GM19324 (cell line): ENCODE results near the gene ANO6.

Source experiments
- ATAC-seq: cut with Tn5 transposase; IDR thresholded peaks from one replicate; pipeline ENCODE4 v1.9.1; 2021; ENCODE audit warnings: mild to moderate bottlenecking, moderate library complexity; ENCODE audit not compliant: unreplicated experiment, low FRiP score

Gene ANO6

DNA sequence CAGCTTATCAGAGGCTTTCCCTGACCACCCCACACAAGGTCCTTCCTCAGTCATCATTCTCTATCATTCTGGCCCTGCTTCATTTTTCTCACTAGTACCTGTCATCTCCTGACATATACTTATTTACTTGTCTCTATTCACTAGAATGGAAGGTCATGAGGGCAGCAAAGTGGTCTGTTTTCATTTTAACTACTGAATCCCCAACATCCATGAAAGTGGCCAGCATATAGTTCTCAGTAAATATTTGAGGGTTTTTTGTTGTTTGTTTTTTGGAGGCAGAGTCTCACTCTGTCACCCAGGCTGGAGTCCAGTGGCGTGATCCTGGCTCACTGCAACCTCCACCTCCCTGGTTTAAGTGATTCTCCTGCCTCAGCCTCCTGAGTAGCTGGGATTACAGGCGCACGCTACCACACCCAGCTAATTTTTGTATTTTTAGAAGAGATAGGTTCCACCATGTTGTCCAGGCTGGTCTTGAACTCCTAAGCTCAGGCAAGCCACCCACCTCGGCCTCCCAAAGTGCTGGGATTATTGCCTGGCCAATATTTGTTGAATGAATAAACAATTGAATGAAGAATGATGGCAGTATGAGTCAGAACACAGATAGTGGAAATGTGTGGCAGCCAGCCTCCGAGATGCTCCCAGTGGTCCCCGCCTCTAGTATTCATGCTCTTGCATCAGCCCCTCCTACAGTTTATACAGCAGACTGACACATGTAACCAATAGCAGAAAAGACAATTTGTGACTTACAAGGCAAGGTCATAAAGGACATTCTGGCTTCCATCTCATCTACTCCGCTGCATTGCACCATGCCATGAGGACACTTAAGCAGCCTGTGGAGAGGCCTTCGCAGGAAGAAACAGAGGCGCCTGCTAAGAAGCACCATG lies 7.0 kb upstream of the ANO6 start:
- ATAC-seq: no peak

DNA sequence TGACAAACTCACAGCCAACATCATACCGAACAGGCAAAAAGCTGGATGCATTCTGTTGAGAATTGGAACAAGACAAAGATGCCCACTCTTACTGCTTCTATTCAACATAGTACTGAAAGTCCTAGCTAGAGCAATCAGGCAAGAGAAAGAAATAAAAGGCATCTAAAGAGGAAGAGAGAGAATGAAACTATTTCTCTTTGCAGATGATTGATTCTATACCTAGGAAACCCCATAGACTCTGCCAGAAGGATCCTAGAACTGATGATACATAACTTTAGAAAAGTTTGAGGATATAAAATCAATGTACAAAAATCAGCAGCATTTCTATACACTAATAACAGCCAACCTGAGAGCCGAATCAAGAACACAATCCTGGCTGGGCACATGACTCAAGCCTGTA lies 6.1 kb upstream of the ANO6 start:
- ATAC-seq: no peak

DNA sequence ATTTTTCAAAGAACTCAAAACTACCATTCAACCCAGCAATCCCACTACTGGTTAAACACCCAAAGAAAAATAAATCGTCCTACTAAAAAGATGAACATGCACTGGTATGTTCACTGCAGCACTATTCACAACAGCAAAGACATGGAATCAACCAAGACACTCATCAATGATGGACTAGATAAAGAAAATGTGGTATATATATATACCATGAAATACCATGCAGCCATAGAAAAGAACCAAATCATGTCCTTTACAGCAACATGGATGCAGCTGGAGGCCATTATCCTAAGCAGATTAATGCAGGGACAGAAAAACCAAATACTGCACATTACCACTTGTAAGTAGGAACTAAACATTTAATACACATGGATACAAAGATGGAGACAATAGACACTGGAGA lies 3.8 kb upstream of the ANO6 start:
- no peak for ATAC-seq

DNA sequence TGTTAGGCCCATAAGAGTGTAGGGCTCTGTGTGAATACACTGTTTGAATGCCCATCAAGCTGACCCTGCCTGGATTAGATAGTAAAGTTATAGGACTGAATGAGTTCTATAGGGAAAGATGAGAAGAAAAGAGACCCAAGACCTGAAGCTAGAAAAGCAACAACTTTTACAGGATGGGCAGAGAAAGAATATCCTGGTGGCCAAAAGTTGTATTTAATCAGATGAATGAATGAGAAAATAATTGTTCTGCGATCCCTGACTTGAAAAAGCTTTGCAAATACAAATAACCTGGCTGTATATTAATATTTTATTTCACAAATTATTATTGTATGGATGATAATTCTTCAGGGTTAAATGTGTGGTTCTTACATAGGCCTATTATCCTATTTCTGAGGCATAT lies 2.8 kb upstream of the ANO6 start:
- no peak for ATAC-seq

DNA sequence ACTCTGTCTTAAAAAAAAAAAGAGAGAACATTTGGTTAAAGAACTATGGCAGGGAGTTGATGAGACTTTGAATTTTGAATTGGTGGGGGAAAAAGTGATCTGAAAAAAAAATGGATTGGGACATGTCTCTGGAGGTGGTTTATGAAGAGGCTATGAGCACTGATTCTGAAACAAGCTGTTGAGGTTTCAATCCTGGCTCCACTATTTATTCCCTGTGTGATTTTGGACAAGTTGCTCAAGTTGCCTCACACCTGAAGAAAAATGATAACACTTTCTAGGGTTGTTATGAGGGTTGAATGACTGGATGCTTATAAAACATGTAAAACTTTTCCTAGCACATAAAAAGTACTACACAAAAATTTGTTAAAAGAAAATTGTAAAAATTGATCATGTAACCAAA lies 1.8 kb upstream of the ANO6 start:
- ATAC-seq: no peak

DNA sequence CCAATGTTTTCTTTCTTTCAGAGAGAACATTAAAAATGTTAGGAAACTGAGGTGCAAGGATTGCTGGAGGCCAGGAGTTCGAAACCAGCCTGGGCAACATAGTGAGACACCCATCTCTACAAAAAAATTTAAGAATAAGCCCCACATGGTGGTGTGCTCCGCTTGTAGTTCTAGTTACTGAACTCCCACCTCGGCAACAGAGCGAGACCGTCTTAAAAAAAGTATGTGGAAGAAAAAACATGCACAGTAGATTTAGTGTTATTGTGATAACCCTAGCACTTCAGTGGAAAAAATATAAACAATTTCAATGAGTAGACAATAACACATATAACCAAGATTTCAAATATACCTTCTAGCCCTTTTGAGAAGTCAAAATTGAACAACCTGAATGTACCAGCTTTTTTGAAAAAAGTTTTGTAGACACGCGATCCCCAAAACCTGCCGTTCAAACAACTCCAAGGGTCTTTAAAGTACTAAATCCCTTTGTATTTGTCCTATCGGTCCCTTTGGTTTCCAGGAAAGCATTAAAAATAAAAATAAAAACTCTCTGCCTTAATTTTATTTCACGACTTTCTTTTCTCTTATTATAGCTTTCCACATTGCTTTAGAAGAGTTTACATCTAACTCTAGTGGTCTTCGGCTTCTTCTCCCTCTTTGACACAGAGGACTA lies 1.0 kb upstream of the ANO6 start:
- ATAC-seq: no peak

DNA sequence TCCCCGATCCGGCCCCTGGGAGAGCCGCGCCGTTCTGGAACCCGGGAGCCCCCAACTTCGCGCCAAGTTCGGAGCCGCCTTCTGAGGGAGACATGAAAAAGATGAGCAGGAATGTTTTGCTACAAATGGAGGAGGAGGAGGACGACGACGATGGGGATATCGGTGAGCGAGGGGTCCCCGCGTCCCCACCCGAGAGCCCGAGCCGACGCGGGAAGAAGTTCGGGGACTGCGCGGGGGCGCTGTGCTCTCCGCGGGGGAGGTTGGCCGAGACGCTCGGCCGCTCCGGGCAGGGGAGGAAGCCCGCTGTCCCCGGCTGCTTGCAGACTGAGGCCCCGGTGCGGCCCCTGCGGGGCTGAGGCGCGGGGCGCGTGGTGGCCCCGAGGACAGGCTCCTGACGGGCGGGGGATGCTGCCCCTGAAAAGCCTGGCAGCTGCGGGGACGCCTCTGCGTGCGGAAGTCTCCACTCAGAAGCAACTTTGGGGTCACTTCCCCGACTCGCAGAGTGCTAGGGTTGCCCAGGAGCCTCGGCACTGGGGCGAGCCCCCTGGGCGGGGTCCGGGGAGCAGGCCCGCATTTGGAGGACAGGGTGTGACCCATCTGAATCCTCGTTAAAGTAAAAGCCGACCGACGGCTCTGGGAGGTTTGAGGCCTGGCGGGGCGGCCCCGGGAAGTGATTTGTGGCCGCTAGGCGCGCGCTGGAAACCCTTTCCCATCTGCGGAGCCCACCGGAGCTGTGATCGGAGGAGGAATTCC lies 511 bp downstream of the ANO6 start:
- ATAC-seq: peak; percentile 57

DNA sequence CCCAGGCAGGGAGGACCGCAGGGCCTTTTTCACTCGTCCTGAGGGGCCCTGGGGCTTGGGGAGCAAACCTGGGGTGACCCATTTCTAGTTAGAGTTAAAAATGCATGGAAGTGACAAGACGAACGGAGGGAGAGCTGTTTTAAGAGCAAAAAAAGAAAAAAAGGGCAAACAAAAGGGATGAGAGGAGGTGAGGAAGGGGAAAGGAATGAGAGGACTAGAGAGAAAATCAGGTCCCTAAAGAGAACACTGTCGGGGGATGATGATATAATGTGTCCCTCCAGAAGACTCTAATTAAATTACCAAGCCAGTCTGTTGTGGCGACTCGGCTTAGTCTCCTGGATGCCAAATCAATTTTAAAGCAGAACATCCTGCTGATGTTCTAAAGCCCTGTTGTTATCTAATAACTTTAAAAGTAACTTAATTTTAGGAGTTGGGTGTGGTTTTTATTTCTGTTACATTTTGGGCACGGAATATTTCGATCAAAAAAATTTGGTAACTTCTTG lies 1.1 kb downstream of the ANO6 start:
- no peak for ATAC-seq

DNA sequence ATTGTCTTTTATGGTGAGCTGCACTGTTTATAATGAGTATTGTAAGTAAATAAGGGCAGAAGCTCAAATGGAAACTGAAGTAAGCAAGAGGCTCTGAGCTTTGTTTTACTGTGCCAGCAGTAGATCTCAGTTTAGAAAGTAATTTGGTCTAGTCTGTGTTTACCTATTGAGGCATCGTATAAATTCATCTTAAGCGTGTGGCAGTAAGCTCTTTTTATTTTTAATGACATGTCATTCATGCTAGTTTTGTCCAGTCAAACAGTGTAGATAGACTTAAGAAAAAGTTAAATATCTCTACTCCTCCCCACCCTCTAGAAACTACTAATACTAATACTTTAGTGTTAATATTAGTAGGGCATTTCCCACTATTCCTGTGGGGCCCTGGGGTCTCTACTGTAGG lies 2.0 kb downstream of the ANO6 start:
- ATAC-seq: no peak

DNA sequence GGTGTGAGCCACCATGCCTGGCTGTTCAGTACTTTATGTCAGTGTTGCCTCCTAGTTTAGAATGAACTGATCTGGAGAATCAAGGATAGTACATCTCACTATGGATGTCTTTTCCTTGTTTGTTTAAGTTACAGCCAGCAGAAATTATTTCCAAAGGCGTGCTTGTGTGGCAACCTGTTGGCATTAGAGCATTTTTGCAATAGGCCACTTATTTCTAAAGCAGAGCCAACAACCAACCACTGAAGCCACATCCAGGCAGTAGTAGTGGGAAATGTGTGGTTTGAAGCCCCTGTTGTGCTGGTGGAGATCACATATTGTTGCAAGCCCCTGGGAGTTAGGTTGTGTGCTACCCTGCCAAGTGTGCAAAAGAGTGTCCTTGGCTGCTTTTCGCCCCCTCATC lies 3.7 kb downstream of the ANO6 start:
- ATAC-seq: no peak

DNA sequence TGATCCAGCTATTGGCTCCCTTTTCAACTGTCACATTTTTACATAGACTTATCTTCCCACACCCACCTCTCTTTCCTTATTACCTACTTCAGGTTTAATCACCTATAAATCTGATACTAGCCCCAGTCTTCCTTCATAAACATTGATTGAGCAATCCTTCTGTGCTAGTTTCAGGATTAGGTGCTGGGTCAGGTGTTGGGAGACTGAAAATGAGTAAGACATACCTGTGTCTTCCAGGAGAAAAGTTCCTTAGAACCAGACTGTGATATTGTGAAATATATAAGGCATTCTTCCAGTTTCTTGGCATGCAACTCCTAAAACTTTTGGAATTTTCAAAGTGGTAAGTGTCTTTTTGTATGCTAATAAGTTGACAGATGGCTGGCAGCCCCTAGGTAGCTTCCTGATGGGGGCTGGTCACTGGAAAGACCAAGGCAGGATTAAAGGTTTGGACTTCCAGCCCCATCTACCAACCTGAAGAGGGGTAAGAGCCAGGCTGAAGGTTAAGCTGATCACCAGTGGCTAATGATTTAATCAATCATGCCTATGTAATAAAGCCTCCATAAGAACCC lies 4.6 kb downstream of the ANO6 start:
- ATAC-seq: no peak

DNA sequence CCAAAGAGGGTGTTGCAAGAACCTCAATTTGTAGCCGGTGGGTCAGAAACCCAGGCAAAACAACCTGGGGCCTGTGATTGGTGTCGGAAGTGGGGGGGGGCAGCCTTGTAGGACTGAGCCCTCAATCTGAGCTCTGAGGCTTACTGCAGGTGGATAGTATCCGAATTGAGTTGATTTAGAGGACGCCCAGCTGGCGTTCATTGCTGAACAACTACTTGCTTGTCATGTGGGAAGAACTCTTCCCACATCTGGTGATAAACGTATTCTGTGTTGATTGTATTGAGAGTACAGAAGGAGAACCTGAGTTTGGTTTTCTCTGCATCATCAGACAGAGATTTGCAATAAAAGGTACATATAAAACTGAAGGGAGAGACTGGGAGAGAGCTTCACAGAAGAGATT lies 5.1 kb downstream of the ANO6 start:
- no peak for ATAC-seq

DNA sequence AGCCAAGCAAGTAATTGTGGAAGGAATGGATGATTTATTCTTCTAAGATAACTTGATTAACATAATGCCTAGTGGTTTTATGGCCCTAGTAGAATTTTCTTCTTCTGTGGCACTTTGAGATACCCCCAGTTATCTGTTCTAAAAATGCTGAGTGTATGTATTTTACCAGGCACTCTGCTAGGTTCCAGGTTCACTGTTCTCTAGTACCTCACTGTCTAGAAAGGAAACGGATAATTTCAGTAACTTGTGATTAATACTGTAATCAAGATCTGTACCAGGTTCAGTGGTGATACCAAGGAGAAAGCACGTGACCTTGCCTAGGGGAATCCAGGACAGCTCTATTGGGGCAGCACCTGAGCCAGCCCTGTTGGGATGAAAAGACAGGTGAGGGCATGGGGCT lies 8.0 kb downstream of the ANO6 start:
- no peak for ATAC-seq

DNA sequence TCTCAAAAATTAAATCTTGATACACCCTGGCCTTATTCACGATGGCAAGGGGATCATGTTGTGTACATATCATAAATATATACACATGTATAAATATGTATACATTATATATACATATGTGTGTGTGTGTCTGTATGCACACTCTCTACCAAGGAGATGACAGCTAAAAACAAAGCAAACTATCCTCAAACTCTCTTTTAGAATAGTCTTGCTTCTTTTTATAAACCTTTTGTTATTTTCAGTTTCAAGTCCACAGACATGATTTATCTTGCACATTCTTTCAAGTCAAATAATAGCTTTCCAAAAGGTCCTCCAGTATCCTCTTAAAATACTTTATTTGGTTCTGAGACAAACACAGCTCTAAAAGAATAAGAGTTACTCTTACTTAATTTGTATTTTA lies 8.4 kb downstream of the ANO6 start:
- no peak for ATAC-seq

DNA sequence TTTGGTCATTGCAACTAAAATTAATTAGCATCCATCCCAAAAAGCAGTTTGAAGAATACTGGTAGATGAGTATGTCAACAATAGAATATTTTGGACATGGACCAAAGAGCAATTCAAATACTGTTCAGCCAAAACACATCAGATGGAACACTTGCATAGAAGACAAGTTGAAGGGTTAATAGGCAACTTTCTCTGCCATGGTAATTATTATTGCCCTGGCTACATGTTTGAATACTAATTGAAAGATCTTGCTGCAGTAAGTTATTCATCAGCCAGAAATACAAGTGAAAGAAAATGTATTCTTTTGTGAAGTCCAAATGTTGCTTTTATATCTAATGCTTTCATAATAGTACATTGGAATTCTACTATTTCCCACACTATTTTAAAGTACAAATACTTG lies 10.1 kb downstream of the ANO6 start:
- ATAC-seq: no peak

DNA sequence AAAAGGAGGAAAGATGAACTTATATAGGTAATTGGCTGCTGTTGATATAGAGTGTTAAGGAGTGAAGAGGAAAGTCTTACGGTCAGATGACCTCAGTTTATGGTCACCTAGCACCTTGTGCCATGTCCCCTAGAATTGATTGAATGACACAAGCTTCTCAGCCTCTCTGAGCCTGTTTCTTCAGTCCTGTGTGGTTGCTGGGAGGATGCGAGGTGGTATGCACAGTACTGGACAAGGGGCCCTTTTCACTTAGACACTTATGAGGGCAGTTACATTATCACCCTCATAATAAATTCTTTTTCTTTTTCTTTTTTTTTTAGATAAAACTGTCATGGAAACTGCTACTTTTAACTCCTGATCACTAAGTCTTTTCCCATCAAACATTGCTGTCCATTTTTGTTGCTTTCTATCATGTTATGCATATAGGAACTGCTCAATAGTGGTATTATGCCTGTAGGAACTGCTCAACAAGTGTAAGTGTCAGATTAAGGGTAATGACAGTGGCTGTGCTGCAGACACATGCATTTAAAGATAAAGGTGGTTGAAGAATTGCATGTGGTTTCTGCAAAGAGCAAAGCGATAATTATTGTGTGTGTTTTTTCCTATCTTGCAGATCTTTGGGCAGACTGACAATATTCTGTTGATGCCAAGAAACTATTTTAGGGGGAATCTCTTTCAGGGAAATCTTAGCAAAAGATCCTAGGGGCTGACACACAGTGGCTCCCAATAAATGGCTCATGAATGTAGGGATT lies 11.6 kb downstream of the ANO6 start:
- no peak for ATAC-seq

DNA sequence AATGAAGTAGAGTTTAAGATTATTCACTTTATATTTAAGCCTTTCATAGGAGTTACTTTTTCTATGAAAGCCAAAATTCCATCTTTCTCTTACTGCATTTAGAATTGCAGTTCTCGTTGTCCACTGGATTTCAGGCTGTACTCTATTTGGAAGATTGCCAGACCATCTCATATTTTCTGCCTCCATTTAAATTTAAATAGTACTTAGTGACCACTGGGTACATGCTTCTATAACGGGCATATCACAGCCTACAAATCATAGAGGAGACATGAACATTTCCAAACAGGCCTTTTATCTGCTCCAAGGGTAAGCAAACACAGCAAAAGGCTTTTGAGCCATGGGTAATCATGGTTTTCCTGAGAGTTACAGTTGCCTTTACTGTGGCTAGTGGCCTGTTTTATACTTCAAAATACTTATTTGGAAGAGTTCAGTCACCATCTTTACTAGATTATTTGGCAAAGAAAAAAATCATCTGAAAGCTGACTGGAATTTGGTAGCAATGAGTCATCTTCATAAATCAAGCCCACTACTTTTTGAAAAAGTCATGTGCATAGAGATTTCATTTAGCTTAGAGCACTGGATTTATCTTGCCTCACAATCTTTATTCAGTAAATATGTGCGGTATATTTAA lies 15.7 kb downstream of the ANO6 start:
- no peak for ATAC-seq

DNA sequence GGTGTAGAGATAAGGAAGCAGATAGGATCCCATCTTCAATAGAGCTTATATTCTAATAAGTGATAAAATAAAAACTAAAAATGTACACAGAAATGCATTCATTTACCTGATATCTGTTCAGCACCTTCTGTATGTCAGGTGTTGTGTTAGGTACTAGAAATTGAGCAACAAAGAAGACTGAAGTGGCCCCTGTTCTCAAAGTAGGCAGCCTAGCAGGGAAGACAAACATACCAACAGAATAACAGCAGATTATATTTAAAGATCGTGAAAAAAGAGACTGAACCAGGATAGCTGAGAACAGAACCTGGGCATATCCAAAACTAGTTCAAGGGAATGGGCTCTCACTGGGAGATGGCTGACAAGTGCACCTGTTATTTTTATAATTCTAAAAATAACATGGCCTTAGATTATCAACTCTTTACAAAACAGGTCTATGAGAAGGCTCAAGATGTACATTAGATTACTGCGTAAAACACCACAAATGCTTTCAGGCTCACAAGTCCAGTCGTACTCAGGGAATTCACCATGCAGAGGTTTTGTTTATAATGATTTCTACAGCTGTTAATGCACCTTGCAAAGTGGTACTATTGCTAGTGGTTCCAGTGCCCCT lies 16.4 kb downstream of the ANO6 start:
- ATAC-seq: no peak

DNA sequence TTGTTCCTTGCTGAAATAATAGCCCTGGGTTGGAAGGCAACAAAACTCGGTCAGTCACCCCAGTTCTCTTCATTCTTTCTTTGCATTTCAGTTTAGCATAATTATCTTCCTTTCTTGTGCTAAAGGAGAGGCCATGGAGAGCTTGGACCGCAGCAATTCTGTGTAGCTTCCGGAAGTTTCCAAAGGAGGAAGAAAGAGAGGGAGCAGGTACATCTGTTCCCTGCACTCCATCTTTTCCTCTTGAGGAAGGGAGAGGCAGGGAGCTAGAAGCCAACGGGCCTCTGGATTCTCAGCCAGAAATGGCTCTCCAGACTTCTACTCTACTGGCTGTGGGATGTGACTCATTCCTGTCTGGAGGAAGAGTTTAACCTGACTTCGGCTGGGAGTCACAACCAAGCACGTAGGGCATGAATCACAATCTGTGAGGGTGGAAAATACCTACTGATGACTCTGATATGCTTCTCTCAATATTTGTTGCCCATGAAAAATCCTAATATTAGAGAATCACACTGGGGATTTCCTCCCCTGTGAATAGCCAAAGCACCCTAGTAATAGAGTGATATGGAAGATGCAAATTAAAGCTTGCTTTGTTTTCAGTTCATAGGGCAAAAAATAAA lies 17.0 kb downstream of the ANO6 start:
- ATAC-seq: no peak
